ENCODE data around the gene PCBP1.
"Not testable (repeated sequence)": the region's sequence is repeated elsewhere in the genome, so short reads cannot be mapped to it uniquely, and the experiment has no call there.

Gene PCBP1

DNA sequence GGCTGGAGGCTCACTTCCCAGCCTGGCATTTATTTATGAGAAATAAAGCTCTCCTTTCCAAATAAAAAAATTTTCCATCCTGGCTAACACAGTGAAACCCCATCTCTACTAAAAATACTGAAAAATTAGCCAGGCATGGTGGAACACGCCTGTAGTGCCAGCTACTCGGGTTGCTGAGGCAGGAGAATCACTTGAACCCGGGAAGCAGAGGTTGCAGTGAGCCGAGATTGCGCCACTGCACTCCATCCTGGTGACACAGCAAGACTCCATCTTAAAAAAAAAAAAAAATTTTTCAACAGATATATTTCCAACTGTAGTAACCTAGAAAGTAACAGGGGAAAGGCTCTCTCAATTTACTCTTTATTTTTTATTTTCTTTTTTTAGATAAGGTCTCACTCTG, 6.1 kb upstream of the PCBP1 start:
- no peak for DNase-seq

DNA sequence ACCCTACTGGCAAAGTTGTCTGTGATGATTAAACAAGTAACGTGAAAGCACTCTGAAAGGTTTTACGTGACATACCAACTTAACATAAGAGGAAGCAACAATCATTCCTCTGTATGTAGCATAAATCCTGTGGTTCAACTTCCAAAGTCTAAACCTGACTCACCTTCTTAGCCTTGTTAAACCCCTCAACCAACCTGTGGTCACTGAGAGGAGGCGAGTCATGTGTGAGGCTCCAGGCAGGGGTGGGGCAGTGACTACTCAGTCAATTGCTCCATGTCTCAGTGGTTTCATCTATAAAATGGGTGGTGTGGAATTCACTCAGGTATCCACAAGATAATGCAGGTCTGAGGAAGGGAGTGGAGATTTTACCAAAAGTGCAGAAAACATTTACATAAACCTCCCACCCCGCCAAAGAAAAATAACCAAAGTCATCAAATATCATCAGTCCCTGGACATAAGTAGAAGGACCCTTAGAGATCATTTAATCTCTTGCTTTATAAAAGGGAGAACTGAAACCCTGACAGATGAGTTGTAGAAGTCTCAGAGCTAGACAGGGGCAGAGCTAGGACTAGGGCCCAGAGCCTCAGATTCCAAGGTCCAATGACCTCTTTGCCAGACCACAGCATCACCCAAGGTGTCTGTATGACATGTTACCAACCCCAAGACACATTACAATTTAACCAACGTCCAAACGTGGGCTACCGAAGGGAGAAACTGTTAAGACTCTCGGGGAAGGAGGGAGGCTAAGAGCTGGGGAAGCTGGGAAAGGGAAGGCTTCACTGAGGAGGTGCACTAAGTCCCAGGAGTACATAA, 3.7 kb upstream of the PCBP1 start:
- DNase-seq: peak; percentile 24

DNA sequence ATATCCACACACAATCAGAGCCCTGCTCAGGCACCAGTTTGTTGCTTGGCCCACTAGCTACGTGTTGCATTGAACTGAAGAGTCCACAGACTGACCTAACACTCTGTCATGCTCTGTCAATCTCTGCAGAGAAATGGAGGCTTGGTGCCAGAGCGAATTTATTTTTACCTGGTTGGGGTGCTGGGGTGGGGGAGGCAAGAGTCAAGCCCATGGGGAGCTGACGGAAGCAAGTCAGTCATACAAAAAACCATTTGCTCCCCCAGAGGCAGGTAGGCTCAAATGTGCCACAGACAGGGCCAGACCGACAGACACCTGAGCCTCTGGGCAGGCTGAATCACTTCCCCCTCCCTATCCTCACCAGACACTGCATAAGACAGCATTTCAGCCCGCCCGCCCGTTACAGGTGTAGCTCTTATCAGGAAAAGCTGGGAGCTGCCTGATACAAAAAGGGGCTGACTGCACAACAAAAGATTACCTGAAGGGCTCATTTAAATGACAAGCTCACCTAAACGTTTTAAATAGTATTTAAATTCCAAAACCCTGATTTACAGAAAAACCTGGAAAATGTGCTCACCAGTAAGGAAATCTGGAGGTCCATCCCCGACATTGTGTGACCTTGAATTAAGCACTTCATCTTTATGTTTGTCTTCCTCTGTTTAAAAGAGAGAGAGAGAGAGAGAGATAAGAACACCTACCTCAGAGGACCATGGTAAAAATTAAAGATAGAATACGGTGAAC, 2.1 kb upstream of the PCBP1 start:
- no peak for DNase-seq

DNA sequence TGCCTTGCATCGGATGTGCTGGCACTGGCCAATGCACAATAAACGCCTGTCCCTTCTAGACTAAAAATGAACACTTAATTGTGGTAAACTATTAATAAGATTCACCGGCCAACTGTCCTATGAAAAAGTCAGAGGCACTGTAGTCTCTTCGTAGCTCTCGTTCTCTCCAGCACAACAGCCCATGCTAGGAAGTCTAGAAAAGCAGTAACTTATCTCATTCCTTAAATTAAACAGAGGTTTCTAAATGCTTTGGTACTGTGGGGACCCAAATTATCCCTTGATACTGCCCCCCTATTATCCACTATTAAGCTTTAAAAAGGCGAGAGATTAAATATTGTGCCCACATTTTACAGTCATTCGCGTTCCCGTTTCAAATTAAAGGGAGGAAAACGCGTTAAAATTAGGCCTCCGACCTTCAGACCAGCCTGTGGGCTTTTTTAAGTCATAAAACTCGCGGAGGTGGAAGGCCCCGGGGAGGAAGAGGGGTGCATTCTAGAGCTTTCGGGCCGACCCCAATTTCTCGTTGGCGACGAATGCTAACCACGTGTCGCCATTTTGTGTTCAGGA, 1.5 kb upstream of the PCBP1 start:
- DNase-seq: no peak

DNA sequence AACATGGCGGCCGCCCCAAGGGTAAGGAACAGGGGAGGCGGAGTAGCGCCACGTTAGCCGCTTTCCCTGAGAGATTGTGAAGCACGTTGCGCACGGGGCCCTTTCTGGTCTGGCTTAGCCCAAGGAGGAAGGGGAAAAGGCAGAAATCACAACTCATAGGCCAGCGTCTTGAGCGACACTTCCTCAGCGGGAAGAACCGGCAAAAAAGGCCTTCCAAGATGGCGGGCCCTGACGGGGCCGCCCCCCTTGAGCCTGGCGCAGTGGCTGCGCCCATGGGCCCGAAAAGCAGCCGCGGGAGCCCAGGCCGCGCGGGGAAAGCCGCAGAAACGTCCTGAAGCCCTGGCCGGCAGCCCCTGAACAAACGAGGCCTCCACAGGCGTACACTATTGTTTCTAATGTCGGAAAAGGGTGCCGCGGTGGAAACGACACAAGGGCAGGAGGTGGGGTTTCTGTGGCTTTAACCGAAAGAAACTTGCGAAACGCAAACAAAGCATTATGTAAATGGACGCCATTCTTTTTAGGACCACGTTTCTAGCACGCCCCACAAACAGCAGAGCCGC, 919 bp upstream of the PCBP1 start:
- peak; percentile 87 for DNase-seq

DNA sequence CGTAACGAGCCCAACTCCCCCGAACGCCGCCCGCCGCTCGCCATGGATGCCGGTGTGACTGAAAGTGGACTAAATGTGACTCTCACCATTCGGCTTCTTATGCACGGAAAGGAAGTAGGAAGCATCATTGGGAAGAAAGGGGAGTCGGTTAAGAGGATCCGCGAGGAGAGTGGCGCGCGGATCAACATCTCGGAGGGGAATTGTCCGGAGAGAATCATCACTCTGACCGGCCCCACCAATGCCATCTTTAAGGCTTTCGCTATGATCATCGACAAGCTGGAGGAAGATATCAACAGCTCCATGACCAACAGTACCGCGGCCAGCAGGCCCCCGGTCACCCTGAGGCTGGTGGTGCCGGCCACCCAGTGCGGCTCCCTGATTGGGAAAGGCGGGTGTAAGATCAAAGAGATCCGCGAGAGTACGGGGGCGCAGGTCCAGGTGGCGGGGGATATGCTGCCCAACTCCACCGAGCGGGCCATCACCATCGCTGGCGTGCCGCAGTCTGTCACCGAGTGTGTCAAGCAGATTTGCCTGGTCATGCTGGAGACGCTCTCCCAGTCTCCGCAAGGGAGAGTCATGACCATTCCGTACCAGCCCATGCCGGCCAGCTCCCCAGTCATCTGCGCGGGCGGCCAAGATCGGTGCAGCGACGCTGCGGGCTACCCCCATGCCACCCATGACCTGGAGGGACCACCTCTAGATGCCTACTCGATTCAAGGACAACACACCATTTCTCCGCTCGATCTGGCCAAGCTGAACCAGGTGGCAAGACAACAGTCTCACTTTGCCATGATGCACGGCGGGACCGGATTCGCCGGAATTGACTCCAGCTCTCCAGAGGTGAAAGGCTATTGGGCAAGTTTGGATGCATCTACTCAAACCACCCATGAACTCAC, 673 bp downstream of the PCBP1 start:
- peak; percentile 59 for DNase-seq

DNA sequence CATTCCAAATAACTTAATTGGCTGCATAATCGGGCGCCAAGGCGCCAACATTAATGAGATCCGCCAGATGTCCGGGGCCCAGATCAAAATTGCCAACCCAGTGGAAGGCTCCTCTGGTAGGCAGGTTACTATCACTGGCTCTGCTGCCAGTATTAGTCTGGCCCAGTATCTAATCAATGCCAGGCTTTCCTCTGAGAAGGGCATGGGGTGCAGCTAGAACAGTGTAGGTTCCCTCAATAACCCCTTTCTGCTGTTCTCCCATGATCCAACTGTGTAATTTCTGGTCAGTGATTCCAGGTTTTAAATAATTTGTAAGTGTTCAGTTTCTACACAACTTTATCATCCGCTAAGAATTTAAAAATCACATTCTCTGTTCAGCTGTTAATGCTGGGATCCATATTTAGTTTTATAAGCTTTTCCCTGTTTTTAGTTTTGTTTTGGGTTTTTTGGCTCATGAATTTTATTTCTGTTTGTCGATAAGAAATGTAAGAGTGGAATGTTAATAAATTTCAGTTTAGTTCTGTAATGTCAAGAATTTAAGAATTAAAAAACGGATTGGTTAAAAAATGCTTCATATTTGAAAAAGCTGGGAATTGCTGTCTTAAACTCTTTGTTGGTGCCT, 1.4 kb downstream of the PCBP1 start:
- DNase-seq: no peak

DNA sequence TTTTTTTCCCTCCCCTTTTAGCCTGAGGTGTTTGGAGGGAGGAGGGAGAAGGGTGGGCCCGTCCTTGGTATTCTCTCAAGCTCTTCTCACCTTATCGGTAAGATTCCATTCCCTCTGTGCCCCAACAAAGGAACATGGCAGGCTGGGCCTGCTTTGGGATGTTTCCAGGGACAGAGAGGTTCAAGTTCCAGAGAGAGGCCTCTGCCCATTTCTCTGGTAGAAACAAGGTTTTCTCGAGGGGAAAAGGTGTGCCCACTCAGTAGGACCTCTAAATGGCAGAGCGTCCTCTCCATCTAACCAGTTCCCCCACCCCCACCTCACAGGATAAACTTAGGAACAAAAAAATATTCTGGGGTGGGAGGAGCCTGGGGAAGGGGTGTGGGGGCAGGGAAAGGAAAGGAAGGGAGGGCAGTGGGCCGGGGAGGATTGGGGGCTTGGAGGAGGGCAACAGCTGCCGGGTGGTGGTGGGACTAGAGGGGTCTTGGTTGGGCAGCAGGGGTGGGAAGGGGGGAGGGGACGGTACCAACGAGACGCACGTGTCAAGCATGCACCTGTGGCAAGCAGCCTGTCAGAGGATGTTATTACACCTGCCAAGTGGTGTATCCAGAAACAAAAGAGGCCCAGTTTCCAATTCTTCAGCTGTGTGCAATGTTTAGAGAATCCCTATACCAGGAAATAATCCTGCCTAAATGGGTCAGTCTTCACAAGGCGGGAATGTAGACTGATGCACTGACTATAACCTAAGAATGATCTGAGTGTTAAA, 2.1 kb downstream of the PCBP1 start:
- DNase-seq: peak; percentile 39

DNA sequence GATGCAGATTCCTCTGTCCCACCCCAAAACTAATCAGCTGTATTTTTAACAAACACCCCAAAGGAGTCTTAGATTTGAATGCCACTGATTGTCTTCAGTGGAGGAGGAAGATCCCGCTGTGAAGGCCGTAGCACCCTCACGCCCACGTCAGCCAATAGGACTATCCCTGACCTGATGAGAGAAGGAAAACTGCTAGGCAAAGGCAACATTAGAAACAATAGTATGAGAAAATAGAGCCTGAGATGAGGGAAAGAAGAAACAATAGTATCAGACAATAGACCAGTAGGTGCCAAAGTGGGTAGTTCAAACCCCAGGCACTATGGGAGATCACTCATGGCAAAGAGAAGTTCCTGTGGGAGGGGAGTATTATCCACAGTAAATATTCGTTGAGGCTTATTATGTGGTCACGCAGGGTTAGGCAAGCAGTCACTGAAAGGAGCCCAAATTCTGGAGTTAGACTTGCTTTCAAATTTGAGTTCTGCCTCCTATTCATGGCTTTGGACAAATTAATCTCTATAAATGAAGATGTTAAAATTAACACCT, 2.8 kb downstream of the PCBP1 start:
- no peak for DNase-seq

DNA sequence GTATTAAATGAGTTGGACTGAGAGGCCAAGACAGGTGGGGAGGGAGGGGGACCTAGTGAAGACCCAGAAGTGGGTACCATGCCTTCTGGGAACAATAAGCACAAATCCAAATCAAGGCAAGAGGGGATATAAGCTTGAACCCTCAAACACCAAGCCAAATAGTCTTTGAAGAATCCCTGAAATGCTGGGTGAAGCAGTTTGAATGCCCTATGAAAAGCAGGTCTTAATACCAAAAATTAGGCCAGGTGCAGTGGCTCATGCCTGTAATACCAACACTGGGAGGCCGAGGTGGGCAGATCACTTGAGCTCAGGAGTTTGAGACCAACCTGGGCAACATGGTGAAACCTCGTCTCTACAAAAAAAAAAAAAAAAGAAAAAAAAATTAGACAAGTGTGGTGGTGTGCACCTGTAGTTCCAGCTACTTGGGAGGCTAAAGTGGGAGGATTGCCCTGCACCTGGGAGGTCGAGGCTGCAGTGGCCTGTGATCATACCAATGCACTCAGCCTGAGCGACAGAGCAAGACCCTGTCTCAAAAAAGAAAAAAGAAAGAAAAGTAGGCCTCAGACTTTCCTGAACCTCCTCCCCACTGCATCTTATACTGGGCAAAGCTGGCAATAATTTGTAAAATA, 3.5 kb downstream of the PCBP1 start:
- DNase-seq: no peak

DNA sequence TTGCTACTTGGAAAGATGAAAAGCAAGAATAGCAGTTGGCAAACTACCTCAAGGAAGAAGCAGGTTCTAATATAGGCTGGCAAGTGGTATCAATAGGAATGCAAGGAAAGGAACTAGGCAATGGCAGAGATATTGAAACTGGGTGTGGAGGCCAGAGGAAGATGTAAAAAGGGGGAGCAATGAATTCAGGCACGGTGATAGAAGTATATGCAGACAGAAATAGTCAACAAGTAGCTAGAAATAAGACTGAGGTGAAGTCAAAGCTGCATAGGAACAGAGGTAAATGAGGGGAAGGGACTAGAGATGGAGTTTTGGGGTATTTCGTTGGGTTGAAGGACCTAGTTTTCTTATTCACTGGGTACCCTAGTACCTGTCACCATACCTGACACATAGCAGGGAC, 4.1 kb downstream of the PCBP1 start:
- no peak for DNase-seq

DNA sequence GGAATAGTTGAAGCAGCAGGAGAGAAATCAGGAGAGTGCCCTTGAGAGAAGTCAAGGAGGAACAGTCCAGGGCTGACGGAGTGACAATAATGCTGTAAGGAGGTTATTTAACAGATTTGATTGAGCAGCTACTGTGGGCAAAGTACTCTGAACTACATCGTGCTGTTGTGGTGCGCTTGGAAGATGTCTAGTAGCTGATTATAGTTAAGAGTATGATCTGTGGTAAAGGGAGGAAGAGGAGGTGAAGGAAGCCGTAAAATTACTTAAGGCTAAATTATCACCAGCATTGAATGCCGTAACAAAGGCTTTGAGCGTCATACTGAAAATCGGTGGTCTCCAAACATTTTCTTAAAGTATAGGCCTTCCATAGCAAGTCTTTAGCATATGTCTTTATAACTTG, 4.5 kb downstream of the PCBP1 start:
- DNase-seq: no peak

DNA sequence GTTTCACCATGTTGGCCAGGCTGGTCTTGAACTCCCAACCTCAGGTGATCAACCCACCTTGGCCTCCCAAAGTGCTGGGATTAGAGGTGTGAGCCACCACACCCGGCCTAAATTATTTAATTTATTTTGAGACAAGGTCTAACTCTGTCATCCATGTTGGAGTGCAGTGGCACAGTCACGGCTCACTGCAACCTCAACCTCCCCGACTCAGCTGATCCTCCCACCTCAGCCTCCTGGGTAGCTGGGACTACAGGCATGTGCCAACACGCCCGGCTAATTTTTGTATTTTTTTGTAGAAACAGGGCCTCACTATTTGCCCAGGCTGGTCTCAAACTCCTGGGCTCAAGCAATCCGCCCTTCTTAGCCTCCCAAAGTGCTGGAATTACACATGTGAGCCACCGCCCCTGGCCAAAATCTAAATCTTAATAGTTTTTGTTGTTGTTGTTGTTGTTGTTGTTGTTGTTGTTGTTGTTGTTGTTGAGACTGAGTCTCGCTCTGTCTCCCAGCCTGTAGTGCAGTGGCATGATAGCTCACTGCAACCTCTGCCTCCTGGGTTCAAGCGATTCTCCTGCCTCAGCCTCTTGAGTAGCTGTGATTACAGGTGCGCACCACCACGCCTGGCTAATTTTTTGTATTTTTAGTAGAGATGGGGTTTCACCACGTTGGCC, 5.4 kb downstream of the PCBP1 start:
- not testable (repeated sequence) for DNase-seq

DNA sequence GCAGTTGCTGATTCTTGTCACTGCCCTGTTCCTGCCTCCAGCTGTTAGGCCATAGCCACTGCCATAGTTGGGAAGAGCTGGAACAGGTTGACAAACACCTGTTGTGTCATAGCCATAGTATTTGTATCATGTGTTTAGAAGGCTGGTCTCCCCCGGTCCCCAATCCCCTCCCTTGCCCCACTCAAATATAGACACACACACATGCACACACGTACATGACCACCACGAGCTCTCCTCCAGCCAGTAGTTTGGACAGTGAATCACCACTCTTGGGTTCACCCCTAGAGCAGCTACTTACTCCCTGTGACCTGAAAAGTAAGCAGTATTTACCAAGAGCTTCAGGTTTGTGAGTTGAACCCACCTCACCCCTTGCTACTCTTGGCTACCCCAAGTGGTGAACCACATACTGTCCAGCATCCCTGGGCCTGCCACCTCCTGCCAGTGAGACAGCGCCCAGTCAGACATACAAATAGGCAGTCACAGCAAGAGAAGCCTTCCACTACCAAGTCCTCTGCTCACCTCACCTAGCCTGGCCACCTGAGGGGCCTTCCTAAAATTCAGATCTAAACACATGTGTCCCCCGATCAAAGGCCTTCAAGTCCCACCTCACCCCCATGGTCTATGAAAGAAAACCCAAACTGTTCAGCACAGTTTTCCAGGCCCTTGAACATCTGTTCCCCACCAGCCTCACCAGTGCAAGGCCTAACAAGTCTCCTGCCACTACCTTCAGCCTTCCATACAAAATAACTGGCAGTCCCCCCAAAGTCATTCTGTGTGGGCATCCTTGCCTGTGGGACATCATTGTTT, 7.1 kb downstream of the PCBP1 start:
- no peak for DNase-seq

DNA sequence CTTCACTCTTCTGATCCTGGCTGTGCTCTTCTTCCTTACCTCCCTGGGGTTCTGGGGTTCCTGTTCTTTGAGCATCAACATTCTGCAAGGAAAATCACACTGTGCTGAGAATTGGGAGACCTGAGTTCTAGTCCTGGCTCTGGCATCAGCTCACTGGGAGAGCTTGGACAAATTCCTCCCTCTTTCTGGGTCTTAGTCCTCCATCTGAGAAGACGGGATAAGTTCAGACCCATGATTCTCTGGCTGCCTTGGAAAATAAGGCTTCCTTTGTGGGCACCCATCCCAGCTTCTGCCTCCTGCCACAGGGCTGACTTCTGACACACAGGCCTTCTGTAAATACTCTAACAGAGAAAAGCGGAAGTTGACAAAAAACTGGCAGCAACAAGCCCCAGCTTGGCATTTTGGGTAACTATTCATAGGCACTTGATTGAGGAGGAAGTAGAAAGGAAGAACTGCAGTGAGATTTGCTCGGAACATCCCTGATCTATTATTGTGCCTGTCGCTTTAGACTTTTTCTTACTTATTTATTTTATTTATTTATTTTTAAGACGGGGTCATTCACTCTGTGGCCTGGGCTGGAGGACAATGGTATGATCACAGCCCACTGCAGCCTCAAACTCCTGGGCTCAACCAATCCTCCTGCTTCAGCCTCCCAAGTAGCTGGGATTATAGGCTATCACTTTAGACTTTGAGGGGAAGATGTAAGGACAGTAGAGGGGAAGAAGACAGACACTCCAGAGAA, 7.9 kb downstream of the PCBP1 start:
- no peak for DNase-seq

DNA sequence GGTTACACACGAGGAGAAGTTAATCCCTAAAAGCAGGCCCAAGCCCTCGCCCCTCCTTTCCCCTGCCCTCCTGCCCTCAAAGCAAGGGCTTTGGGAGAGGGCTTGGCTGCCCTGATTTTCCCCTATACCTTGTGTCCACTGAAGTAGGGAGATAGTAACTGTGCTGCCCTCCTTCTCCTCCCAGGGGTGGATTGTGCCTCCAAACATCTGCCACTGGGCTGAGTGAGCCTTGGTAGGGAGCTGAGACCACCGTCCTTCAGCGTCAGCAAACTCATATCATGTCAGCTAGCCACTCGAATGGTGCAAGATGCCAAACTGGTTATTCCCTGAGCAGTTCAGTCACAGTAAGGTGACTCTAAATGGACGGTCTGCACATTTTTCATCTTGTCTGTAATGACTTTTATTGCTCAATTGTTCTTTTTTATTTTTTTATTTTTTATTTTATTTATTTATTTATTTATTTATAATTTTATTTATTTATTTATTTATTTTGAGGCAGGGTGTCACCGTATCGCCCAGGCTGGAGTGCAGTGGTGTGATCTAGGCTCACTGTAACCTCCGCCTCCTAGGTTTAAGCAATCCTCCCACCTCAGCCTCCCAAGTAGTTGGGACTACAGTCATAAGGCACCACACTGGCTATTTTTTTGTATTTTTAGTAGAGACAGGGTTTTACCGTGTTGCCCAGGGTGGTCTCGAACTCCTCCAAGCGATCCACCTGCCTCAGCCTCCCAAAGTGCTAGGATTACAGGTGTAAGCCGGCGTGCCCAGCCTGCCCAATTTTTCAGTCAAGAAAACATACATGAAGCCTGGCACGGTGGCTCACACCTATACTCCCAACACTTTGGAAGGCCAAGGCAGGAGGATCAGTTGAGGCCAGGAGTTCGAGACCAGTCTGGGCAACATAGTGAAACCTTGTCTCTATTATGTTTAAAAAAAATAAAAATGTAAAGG, 8.7 kb downstream of the PCBP1 start:
- no peak for DNase-seq

DNA sequence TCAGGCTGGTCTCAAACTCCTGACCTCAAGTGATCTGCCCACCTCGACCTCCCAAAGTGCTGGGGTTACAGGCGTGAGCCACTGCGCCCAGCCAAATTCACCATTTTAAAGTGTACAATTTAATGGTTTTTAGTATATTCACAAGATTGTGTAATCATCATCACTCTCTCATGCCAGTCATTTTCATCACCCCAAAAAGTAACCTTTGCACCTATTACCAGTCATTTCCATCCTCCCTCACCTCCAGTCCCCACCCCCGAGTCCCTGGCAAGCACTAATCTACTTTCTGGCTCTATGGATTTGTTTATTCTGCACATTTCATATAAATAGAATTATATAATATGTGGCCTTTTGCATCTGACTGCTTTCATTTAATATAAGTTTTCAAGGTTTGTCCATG, 10.8 kb downstream of the PCBP1 start:
- DNase-seq: no peak
